Cardiac septum (tissue), 1 donor: ENCODE results near the gene RGL2. TPM values are rescaled to one million over a fixed set of nuclear protein-coding genes. Genes with fewer than 3 reads are reported as not detected.
A peak's percentile ranks its signal among the peaks of the same experiment; 100 is the strongest.
"Not testable (repeated sequence)": the region's sequence is repeated elsewhere in the genome, so short reads cannot be mapped to it uniquely, and the experiment has no call there.

Experiments used
- DNase-seq: peaks from one replicate; pipeline ENCODE4 v3.0.0-alpha.2; 2020; ENCODE audit warnings: low spot score
- intact Hi-C: fragments of 100-400 bp; cut with DNase I; formaldehyde crosslinking; loops from one replicate; pipeline ENCODE4 v1.14.0; 2022
- total RNA-seq: library from RNA; stranded (reverse); fragmentation: NEBNext Ultra II Directional; extraction: Animal tissue kit (Norgen Biotek cat#: 25700); gene quantifications from one replicate; pipeline ENCODE4 v1.2.1, GENCODE V29; 2021
- donor health status: DM: no; HTN: no; CAD: no.

RGL2 gene
- total RNA-seq, 1 donor from 2014 or later: 46.9 TPM

- DNase-seq: peak; percentile 80
- intact Hi-C loops: loop anchor here (2.0 kb wide), 1 partner anchor 49 kb away; no protein-coding TSS in a partner anchor
Measured at GRCh38 chr6:33297956-33298772, 578 bp downstream of the RGL2 start.

GRCh38 chr6:33297406-33297955, 1.3 kb downstream of the RGL2 start:
- DNase-seq: no peak
- intact Hi-C loops: no loop called here

- intact Hi-C loops: no loop called here
- DNase-seq: no peak
Measured at GRCh38 chr6:33296797-33297405, 1.8 kb downstream of the RGL2 start.

- intact Hi-C loops: no loop called here
- no peak for DNase-seq
Measured at GRCh38 chr6:33295621-33296369, 2.9 kb downstream of the RGL2 start.

- intact Hi-C loops: no loop called here
- no peak for DNase-seq
Measured at GRCh38 chr6:33294086-33294823, 4.5 kb downstream of the RGL2 start.

- DNase-seq: no peak
- intact Hi-C loops: no loop called here
Measured at GRCh38 chr6:33292996-33293682, 5.6 kb downstream of the RGL2 start.

GRCh38 chr6:33290459-33290858, 8.3 kb downstream of the RGL2 start:
- intact Hi-C loops: no loop called here
- DNase-seq: no peak

GRCh38 chr6:33289784-33290315, 8.9 kb downstream of the RGL2 start:
- intact Hi-C loops: loop anchor here (1.0 kb wide), 1 partner anchor 19 kb away; the partner anchor contains the start of gene VPS52
- no peak for DNase-seq

GRCh38 chr6:33288921-33289783, 9.6 kb downstream of the RGL2 start, which contains the start of the genes PFDN6 and WDR46:
Gene PFDN6, plus strand, starts transcription at chr6:33289601. Its CDS starts 256 bp downstream, at chr6:33289857.
Gene WDR46, minus strand, starts transcription at chr6:33289239. Its CDS starts 69 bp downstream, at chr6:33289170.
- intact Hi-C loops: loop anchor here (1.0 kb wide), 1 partner anchor 18 kb away; the partner anchor contains the start of gene VPS52
- peak; percentile 92 for DNase-seq

GRCh38 chr6:33288141-33288920, 10.4 kb downstream of the RGL2 start:
- intact Hi-C loops: no loop called here

GRCh38 chr6:33286946-33287914, 11.5 kb downstream of the RGL2 start:
- no peak for DNase-seq
- intact Hi-C loops: no loop called here

More at GRCh38 chr6:33288141-33288920, 10.4 kb downstream of the RGL2 start:
- no peak for DNase-seq

- DNase-seq, intact Hi-C loops: not testable (repeated sequence)
Measured at GRCh38 chr6:33285214-33285613, 13.5 kb downstream of the RGL2 start.

- DNase-seq: no peak
- intact Hi-C loops: loop anchor here (2.0 kb wide), 1 partner anchor 64 kb away; no protein-coding TSS in a partner anchor
Measured at GRCh38 chr6:33280539-33280938, 18.2 kb downstream of the RGL2 start.

GRCh38 chr6:33279971-33280511, 18.7 kb downstream of the RGL2 start:
- DNase-seq: no peak

GRCh38 chr6:33279257-33279695, 19.5 kb downstream of the RGL2 start:
- intact Hi-C loops: no loop called here
- no peak for DNase-seq

More at GRCh38 chr6:33279971-33280511, 18.7 kb downstream of the RGL2 start:
- intact Hi-C loops: loop anchor here (2.0 kb wide), 1 partner anchor 65 kb away; no protein-coding TSS in a partner anchor
